Right atrium auricular region (tissue), 2 donors: ENCODE results near the gene AKT1S1. TPM values are rescaled to one million over a fixed set of nuclear protein-coding genes. Genes with fewer than 3 reads are reported as not detected.

Experiments
- DNase-seq: peaks from one replicate; pipeline ENCODE4 v3.0.0-alpha.2; 2019; ENCODE audit warnings: low spot score
- H3K27ac ChIP-seq, 2 donors: fragments of 200-600 bp; sonication (generic); 1 replicate in 1 of 2; 2 replicates in 1 of 2; pipeline ENCODE4 v1.5.1; 2016 to 2019
- H3K27me3 ChIP-seq, 2 donors: fragments of 200-600 bp; sonication (generic); one replicate each; pipeline versions ENCODE4 v1.5.1 to v1.6.0; 2017 to 2019
- H3K36me3 ChIP-seq: fragments of 200-600 bp; sonication (generic); one replicate; pipeline ENCODE4 v1.5.1; 2016
- H3K4me1 ChIP-seq, 2 donors: fragments of 200-600 bp; sonication (generic); one replicate each; pipeline versions ENCODE4 v1.5.1 to v1.6.0; 2017 to 2019
- H3K4me3 ChIP-seq, 2 donors: fragments of 200-600 bp; sonication (generic); 1 replicate in 1 of 2; 2 replicates in 1 of 2; pipeline ENCODE4 v1.5.1; 2017 to 2019; ENCODE audit warnings: mild to moderate bottlenecking in 1 of 2, moderate library complexity in 1 of 2
- H3K9me3 ChIP-seq, 2 donors: fragments of 200-600 bp; sonication (generic); one replicate each; pipeline ENCODE4 v1.5.1; 2019
- total RNA-seq, 2 donors: library from RNA; depleted of rRNA; stranded (reverse); fragments of >200 nt; gene quantifications; one replicate each; pipeline ENCODE4 v1.1.0, GENCODE V29; 2016
- TF ChIP-seq, protein P1 (sequence below), 2 donors: fragments of 200-600 bp; sonication (generic); IDR thresholded peaks; one replicate each; pipeline ENCODE4 v1.5.1; 2019; ENCODE audit warnings: antibody characterized with exemption in 2 of 2

AKT1S1 gene
- total RNA-seq, 2 donors from 2014 or later: 20.6 to 25.8 TPM

DNA sequence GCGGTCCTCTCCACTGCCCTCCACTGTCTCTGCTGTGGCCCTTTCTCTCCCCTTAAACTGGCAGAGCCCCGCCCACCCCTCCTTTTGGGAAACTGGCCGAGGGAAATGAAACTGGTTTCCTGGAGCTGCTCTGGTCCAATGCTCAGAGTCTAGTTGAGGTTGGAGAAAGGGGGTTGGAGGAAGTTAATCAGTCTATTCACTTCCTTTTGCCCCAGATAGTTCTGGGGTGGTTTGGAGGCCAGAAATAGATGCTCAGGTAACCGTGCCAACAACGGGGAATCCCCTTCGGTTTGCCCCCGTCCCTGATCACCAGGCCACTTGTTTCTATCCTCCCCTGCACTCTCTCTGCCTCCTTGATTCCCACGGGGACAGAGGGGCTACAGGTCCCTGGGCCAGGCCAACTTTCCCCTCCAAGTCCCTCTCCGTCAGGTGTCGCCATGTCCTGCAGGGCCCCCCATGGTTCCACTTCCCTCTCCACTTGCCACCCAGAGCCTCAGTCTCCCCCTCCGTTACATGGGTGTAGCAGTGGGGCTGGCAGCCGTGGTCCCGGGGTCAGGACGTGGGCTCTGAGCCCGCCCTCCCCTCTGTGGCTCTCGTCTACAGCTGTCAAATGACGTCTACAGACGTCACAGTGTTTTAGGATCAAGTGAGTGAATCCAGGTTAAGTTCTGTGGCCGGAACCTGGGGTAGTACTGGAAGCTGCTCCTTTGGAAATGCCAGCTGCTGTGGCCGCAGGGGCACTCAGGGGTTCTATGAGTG is 19.9 kb upstream of the AKT1S1 start, which contains the start of gene IL4I1:
IL4I1 (minus strand) TSS at position 25 of the 759 bp plus-strand sequence. CDS start 727 bp downstream, outside the sequence.
- Histone ChIP-seq H3K27me3 (no peaks in the 10 kb centered on the region), H3K4me1 (peaks cover 0 to 11% of the 10 kb centered on the region in 2 donors), H3K36me3 (no peaks in the 10 kb centered on the region), H3K4me3 (no peak within 1 kb of the TSS), H3K27ac (peak within 1 kb of the TSS; percentile 29 to 35), H3K9me3 (no peaks in the 10 kb centered on the region)
- DNase-seq: no peak
- TF ChIP-seq, protein P1, sequence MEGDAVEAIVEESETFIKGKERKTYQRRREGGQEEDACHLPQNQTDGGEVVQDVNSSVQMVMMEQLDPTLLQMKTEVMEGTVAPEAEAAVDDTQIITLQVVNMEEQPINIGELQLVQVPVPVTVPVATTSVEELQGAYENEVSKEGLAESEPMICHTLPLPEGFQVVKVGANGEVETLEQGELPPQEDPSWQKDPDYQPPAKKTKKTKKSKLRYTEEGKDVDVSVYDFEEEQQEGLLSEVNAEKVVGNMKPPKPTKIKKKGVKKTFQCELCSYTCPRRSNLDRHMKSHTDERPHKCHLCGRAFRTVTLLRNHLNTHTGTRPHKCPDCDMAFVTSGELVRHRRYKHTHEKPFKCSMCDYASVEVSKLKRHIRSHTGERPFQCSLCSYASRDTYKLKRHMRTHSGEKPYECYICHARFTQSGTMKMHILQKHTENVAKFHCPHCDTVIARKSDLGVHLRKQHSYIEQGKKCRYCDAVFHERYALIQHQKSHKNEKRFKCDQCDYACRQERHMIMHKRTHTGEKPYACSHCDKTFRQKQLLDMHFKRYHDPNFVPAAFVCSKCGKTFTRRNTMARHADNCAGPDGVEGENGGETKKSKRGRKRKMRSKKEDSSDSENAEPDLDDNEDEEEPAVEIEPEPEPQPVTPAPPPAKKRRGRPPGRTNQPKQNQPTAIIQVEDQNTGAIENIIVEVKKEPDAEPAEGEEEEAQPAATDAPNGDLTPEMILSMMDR (IDR thresholded peaks at IDR 0.05): no peak

DNA sequence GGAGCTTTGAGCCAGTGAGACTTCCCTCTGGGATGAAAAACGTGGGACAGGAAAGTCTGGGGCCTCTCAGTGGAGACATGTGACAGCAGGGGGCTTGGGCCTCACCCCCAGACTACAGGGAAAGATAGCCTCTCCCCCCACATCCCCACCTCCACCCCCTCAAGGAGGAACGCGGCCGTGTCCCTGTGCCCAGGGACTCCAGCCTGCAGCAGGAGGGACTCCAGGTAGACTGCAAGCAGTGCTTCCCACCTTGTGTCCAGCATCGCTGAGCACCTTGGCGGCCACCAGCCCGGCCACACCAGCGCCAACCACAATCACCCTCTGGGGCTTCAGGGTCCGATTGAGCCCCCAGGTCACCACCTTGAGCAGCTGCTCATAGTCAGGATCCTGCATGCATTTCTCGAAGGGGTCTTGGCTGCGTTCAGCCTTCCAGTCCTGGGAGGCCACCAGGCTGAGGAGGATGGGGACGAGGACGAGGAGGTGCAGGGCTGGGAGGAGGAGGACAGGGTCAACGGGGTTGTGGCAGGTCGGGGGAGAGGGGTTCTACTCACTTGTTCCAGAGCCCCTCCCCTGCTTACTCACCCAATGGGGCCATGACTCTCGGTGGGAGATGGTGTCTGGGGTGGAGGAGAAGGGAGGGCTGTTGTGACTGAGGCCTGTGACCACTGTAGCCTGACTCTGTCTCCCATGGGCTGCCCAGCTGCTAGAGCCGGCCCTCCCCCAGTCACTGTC is 18.6 kb upstream of the AKT1S1 start:
- no peaks in the 10 kb centered on the region for H3K27me3 ChIP-seq
- H3K36me3 ChIP-seq: no peaks in the 10 kb centered on the region
- no peaks in the 10 kb centered on the region for H3K9me3 ChIP-seq
- no peak overlapping the region for H3K4me3 ChIP-seq
- TF ChIP-seq, protein P1 (IDR thresholded peaks at IDR 0.05): no peak
- no peak overlapping the region for H3K27ac ChIP-seq
- H3K4me1 ChIP-seq: peaks cover 0 to 14% of the 10 kb centered on the region in 2 donors
- DNase-seq: no peak

DNA sequence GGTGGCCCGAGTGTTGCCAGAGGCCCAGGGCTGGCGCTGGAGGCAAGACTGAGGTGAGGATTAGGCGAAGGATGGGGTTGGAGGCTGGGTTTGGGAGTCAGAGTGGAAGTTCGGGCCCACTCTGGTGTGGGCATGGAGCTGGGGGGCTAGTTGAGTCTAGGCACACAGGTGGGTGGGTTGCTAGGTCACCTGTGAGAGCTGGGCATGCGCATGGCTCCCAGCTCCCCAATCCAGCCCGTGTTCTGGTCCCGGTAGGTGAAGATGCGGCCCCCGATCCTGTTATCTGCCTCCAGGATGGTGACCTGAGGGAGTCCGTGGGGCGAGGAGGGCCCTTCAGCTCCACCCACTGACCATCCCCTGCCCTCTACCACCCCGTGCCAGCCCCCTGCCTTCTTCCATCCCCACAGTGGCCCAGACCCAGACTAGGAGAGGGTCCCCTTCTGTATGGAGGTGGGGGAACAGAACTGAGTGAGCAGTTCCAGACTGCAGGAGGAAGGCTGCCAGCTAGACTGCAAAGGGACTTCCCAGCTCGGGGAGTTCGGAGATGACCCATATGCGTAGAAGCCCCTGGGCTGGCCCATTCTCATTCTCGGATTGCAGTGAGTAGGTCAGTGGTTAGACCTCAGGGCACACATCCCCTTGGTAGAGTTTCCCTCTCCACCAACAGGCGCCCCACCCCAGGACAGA is 17.9 kb upstream of the AKT1S1 start:
- Histone ChIP-seq H3K27ac (no peak overlapping the region), H3K36me3 (no peaks in the 10 kb centered on the region), H3K4me1 (peaks cover 0 to 21% of the 10 kb centered on the region in 2 donors), H3K4me3 (no peak overlapping the region), H3K9me3 (no peaks in the 10 kb centered on the region), H3K27me3 (no peaks in the 10 kb centered on the region)
- no peak for DNase-seq
- TF ChIP-seq, protein P1 (IDR thresholded peaks at IDR 0.05): no peak

DNA sequence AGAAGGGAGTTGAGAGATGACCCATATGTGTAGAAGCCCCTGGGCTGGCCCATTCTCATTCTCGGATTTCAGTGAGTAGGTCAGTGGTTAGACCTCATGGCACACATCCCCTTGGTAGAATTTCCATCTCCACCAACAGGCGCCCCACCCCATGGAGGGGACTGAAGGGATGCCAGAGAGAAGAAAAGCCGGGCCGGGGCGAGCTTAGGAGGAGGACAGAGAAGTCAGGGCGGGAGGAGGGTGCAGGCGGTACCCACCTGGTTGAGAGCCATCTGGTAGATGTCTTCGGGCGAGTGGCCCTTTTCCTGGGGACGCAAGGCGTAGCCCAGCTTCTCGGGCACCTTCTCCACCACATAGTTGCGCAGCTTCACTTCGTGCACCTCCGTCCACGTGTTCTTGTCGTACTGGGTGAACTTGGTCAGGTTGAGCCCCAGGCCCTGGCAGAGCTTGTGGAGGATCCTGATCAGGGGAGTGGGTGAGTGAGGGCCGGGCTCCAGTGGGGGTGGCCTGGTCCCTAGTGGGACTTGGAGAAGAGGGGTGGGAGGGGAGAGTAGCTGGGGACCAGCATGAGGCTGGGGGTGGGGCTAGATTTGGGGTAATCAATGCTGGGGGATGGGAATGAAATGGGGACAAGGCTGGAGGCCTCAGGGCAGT is 17.0 kb upstream of the AKT1S1 start:
- Histone ChIP-seq H3K27ac (no peak overlapping the region), H3K4me3 (no peak overlapping the region), H3K36me3 (no peaks in the 10 kb centered on the region), H3K4me1 (peaks cover 0 to 24% of the 10 kb centered on the region in 2 donors), H3K27me3 (no peaks in the 10 kb centered on the region), H3K9me3 (no peaks in the 10 kb centered on the region)
- no peak for DNase-seq
- TF ChIP-seq, protein P1 (IDR thresholded peaks at IDR 0.05): no peak

DNA sequence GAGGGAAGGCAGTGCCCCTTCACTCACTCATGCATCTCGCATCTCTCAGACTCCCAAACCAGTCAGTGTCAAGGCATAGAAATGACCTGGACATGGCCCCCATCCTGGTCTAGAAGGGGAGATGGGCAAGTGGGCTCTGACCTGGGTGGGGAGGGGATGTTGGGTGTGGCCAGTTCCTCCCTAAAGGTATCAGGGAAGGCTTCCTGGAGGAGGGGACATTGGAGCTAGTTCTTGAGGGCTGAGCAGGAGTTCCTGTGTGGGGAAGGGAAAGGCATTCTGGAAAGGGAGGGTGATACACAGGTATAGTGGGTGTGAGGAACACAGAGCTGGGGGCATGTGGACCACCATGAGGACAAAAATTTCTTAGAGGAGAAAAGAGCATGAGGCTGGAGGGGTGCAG is 15.6 kb upstream of the AKT1S1 start:
- no peak for DNase-seq
- TF ChIP-seq, protein P1 (IDR thresholded peaks at IDR 0.05): no peak
- Histone ChIP-seq H3K27me3 (no peaks in the 10 kb centered on the region), H3K4me1 (peaks cover 0 to 24% of the 10 kb centered on the region in 2 donors), H3K9me3 (no peaks in the 10 kb centered on the region), H3K4me3 (no peak overlapping the region), H3K27ac (no peak overlapping the region), H3K36me3 (peaks cover 4% of the 10 kb centered on the region)
